ENCODE measurements around the gene FOLR2. TPM values are rescaled to one million over a fixed set of nuclear protein-coding genes. Genes with fewer than 3 reads are reported as not detected.

Gene FOLR2
- total RNA-seq: not detected in 2 replicates

GRCh38 chr11:72216638-72217037 is at the start of gene FOLR2:
FOLR2 (plus strand) TSS chr11:72216794; CDS start chr11:72218585, 1,791 bp downstream.

GRCh38 chr11:72191961-72192381 is 24.6 kb upstream of the FOLR2 start, which contains the start of gene FOLR1:
FOLR1 (plus strand) TSS chr11:72192140; CDS start chr11:72192174, 34 bp downstream.

GRCh38 chr11:72224564-72225410 is 8.2 kb downstream of the FOLR2 start, which contains the start of gene INPPL1:
INPPL1 (plus strand) TSS chr11:72224767; CDS start chr11:72224985, 218 bp downstream.

GRCh38 chr11:72244060-72244360 is 27.4 kb downstream of the FOLR2 start, which contains the start of gene PHOX2A:
PHOX2A (minus strand) TSS chr11:72244176; CDS start chr11:72244004, 172 bp downstream.

Other genes with a start within 250 kb of the FOLR2 start
- 2.2 and 3.5 TPM in 2 replicates for gene IL18BP, start 217.9 kb upstream of the FOLR2 start, total RNA-seq
- 104 and 145 TPM in 2 replicates for gene NUMA1, start 136.3 kb upstream of the FOLR2 start, total RNA-seq
- gene LRRC51, start 135.9 kb upstream of the FOLR2 start, total RNA-seq: 5.9 and 6.2 TPM in 2 replicates
- gene LAMTOR1, start 113.5 kb upstream of the FOLR2 start, total RNA-seq: 103 and 134 TPM in 2 replicates
- under 0.01 TPM in 1 of 2 replicates, not detected in the other for gene TOMT, start 110.9 kb upstream of the FOLR2 start, total RNA-seq
- 21.1 and 38.6 TPM in 2 replicates for gene ANAPC15, start 104.1 kb upstream of the FOLR2 start, total RNA-seq
- 0.39 and 1.1 TPM in 2 replicates for gene FOLR3, start 81.1 kb upstream of the FOLR2 start, total RNA-seq
- gene FOLR1, start 24.7 kb upstream of the FOLR2 start, total RNA-seq: not detected in 2 replicates
- 43.4 and 64.9 TPM in 2 replicates for gene INPPL1, start 8.0 kb downstream of the FOLR2 start, total RNA-seq
- not detected in 2 replicates for gene PHOX2A, start 27.4 kb downstream of the FOLR2 start, total RNA-seq
- gene CLPB, start 217.7 kb downstream of the FOLR2 start, total RNA-seq: 40.1 and 55.9 TPM in 2 replicates